ENCODE results near the gene STK38.
"Not testable (repeated sequence)": the region's sequence is repeated elsewhere in the genome, so short reads cannot be mapped to it uniquely, and the experiment has no call there.

STK38 gene

GRCh38 chr6:36546920-36547645 is at the start of gene STK38:
TSS of gene STK38 (minus strand) at chr6:36547479. CDS start at chr6:36540202, 7,277 bp downstream.
- peak; percentile 86 for DNase-seq

- DNase-seq: no peak
These were observed 49.1 kb upstream of the STK38 start for GRCh38 chr6:36596356-36596755.

- DNase-seq: peak; percentile 35
These were observed 47.8 kb upstream of the STK38 start for GRCh38 chr6:36594816-36595643.

- peak; percentile 97 for DNase-seq
These were observed 46.9 kb upstream of the STK38 start, which contains the start of gene SRSF3 for GRCh38 chr6:36594029-36594815. TSS of gene SRSF3 (plus strand) at chr6:36594362. CDS start at chr6:36596763, 2,401 bp downstream.

DNA sequence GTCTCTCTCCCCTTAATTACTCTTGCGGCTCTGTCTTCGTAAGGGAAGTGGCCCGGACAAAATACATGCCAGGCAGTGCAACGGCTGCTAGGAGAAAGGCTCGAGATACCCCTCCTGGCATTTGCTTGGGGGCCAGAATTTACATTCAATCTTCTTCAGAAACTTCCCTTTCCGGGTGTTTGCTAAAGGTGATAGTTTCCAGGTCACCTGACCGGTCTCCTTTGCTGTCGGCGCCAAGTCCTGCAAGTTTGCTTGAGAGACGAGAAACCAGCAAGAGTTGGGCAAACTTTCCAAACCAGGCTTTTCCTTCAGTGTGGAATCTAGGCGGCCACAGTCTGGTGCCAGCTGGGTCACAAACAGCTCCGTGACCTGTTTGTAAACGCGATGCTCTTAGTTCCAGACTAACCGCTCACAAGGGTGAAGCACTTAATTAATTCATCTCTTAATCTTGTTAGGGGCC is 46.3 kb upstream of the STK38 start:
- DNase-seq: peak; percentile 53

DNA sequence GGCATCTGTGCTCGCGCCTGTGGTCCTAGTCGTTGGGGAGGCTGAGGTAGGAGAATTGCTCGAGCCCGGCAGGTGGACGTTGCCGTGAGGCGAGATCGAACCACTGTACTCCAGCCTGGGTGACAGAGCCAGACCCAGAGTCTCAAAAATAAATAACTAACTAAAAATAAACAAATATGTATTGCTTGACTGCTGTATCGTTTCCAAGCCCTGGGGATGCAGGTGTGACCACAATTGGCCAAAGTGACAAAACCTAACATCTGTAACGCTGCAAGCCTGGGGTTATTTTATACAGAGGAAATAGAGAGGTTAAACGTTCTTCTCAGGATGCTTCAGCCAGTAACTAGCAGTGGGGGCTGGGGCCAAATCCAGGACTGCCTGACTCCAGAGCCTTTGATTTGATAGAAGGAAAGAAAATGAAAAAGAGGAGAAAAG is 45.0 kb upstream of the STK38 start:
- DNase-seq: no peak

GRCh38 chr6:36590237-36590636 is 43.0 kb upstream of the STK38 start:
- no peak for DNase-seq

DNA sequence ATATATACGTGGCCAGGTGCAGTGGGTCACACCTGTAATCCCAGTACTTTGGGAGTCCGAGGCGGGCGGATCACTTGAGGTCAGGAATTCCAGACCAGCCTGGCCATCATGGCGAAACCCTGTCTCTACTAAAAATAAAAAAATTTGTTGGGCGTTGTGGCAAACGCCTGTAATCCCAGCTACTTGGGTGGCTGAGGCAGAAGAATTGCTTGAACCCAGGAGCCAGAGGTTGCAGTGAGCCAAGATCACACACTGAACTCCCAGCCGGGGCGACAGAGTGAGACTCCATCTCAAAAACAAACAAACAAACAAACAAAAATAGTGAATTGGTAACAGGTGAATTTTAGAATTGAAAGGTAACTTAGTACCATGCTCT is 41.7 kb upstream of the STK38 start:
- not testable (repeated sequence) for DNase-seq

- DNase-seq: no peak
These were observed 39.3 kb upstream of the STK38 start for GRCh38 chr6:36586606-36587005.

- no peak for DNase-seq
These were observed 34.4 kb upstream of the STK38 start for GRCh38 chr6:36581716-36582115.

- no peak for DNase-seq
These were observed 32.9 kb upstream of the STK38 start for GRCh38 chr6:36580184-36580526.

GRCh38 chr6:36578431-36578830 is 31.2 kb upstream of the STK38 start:
- DNase-seq: no peak

DNA sequence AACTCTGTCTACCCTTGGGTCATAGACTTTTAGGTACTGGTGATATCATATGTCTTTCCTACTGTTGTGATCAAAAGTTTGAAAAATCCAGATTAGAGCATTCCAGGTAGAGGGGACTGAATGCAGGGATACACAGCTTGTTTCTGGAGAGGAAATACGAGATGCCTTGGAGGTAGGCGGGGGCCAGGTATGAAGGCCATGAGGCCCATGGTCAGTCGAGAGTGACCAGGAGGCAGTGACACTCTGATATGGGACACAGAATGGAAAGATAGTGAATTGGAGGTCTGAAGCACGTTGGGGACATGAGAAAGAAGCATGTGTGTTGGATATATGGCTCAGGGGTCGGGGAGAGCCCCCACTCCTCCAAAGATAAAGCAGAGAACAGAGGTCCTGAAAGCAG is 30.8 kb upstream of the STK38 start:
- no peak for DNase-seq

- DNase-seq: no peak
These were observed 30.0 kb upstream of the STK38 start for GRCh38 chr6:36577301-36577700.

DNA sequence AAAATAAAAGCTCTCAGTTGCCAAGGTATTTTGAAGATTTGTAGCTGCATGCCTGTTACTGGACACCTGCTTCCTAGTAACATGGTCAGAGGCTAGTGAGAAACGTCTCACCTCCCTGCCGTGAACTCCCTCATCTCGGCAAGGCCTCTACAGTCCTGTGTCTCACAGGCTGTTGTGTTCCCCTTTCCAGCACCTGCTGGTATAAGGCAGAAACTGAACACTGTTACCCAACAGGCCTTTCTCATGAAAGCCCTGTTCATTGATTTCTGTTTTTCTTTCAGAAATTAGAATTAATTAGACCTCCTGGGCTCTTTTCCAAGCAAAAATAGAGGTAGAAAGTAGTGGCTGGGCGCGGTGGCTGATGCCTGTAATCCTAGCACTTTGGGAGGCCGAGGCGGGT is 29.3 kb upstream of the STK38 start:
- no peak for DNase-seq

- no peak for DNase-seq
These were observed 27.4 kb upstream of the STK38 start for GRCh38 chr6:36574679-36575078.

DNA sequence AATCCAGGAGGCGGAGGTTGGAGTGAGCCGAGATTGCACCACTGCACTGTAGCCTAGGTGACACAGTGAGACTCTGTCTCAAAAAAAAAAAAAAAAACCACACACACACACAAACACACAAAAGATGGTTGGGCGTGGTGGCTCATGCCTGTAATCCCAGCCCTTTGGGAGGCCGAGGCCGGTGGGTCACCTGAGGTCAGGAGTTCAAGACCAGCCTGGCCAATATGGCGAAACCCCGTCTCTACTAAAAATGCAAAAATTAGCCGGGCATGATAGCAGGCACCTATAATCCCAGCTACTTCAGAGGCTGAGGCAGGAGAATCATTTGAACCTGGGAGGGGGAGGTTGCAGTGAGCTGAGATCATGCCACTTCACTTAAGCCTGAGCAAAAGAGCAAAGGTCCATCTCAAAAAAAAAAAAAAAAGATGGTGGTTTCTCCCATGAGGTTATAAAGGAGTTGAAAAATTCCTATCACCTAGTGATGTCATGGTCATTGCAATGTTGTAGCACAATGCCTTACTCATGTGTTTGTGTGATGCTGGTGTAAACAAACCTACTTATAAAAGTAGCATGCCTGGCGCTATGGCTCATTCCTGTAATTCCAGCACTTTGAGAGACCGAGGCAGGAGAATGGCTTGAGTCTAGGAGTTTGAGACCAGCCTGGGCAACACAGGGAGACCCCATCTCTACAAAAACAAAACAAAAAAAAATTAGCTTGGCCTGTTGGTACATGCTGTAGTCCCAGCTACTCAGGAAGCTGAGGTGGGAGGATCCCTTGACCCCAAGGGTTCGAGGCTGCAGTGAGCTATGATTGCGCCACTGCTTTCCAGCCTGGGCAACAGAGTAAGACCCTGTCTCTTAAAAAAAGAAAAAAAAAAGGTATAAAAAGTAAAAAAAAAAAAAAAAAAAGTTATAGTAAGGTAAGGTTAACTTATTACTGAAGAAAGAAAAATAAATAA is 25.4 kb upstream of the STK38 start:
- DNase-seq: not testable (repeated sequence)

GRCh38 chr6:36571122-36572043 is 24.1 kb upstream of the STK38 start:
- no peak for DNase-seq

GRCh38 chr6:36570264-36570663 is 23.0 kb upstream of the STK38 start:
- no peak for DNase-seq

DNA sequence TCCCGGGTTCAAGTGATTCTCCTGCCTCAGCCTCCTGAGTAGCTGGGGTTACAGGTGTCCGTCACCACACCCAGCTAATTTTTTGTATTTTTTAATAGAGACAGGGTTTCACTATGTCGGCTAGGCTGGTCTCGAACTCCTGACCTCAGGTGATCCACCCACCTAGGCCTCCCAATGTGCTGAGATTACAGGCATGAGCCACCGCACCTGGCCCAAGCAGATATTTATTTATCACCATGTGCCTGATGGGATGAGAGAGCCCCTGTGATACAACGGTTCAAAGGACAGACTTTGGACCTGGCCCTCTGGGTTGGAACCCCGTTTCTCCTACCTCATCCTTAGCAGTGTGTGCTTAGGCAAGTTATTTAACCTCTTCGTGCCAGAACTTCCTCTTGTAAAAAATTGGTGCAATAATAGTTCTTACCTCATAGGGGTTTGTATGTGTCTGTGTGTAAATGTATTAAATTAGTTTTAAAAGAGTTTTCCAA is 19.2 kb upstream of the STK38 start:
- DNase-seq: no peak

- no peak for DNase-seq
These were observed 16.6 kb upstream of the STK38 start for GRCh38 chr6:36563928-36564284.
